ENCODE results near the gene RASGRP3. TPM values are rescaled to one million over a fixed set of nuclear protein-coding genes. Genes with fewer than 3 reads are reported as not detected.

RASGRP3 gene
- total RNA-seq, 1 donor from 2014 or later: 2.4 TPM

DNA sequence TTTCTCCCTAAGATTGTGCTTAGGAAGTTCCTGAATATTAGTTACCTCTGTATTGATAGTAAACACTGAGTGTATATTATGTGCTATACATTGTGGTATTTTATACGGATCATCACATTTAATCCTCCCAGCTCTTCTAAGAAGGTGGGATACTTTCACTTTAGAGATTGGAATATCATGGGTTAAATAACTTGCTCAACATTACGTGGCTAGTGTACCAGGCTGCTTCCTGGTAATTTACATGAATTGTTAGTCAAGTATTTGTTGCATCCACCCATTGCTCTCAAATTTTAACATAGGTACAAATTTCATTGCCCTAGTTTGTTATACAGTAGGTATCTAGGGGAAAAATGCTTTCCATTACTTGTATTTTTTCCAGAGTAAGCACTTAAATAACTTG lies 101.2 kb downstream of the RASGRP3 start:
- peak; percentile 18 for DNase-seq (ENCODE audit: low read depth)

DNA sequence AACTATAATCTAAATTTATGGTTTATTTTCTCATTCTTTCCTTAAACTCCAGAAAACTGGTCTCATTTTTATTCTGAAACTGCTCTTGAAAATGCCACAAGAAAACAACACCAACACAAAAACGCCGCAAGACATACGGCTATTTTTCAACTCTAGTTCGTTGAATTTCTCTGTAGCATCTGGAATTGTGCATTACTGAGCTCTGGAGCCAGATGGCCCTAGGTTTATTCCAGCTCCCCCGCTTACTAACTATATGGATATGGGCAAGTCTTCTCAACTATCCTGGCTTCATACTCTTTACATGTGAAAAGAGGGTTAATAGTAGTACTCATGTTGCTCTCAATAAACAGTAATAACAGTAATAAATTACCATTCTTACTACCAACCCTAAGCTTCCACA lies 102.8 kb downstream of the RASGRP3 start:
- DNase-seq (ENCODE audit: low read depth): no peak

DNA sequence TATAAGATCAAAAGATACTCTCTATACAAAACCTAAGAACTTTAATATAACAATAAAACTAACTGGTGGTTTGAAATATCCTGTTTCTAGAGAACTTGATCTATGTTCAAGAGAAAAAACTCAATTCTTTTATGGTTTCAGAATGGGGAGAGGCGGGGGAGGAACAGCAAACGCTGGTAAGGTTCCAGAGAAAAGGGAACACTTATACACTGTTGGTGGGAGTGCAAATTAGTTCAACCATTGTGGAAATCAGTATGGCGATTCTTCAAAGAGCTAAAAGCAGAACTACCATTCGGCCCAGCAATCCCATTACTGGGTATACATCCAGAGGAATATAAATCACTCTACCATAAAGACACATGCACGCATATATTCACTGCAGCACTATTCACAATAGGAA lies 105.4 kb downstream of the RASGRP3 start:
- no peak for DNase-seq (ENCODE audit: low read depth)

DNA sequence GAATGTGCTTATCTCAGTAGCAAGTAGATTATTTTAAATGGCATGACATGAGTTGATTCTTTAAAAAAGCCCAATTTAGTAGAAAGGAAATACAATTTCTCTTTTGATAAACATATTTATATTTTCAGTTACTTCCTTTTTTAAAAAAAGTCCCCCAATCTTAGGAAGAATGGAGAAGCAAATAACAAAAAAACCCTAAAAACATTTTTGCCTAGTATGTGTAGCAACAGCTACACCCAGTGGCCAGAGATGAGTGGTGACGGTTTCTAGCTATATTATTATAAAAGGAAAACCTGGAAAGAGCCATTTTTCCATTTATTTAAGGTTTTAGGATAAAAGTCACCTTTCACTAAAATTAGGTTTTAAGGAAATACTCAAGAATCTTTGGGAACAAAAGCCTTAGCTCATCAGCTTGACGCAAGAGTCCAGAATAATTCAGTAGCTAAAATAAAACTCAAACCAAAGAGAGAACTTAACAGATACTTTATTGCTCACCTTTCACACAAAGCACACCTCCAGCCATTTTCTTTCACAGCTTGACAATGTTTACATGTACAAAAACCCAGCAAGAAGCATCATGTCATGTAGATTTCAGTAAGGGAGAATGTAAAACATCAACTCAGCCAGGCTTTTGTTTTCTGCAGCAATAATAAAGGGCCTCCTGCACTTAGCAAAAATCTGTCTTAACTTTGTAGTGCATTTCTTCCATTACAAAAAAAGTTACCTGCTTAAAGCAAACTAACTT lies 106.9 kb downstream of the RASGRP3 start:
- peak; percentile 19 for DNase-seq (ENCODE audit: low read depth)

DNA sequence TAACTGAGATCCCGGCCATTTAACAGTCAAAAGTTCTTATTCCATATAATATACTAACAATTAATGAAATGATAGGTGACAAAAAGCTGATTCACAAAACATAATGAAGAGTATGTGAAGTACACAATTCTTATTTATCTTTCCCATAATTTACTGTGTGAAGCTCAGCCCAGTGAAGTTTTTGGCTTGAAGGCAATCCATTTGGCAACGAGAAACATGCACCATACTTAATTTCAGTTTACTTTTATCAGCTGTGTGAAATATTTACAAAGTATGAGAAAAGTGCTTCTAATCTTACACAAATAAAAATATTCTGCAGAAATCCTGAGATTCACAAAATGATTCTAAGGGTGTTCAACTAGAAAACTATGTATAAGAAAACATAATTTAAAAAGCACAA lies 110.3 kb downstream of the RASGRP3 start:
- DNase-seq (ENCODE audit: low read depth): no peak

DNA sequence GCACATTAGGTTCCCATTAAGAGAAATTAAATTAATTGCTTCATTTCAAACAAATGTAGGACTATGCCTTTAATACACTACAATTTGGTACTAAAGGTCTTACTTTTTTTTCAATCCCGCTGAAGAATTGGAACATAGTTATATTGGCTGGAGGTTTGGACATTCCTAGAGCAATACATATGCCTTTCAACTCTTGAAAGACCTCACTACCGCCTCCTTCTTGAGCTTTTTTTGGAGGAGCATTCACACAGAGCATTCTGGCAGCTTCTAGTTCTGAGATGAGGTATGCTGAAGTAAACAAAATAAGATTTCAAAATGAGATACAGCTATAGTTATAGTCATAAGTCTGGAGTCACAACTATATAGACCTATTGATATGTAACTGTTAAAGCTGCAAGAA lies 111.8 kb downstream of the RASGRP3 start:
- DNase-seq (ENCODE audit: low read depth): no peak

DNA sequence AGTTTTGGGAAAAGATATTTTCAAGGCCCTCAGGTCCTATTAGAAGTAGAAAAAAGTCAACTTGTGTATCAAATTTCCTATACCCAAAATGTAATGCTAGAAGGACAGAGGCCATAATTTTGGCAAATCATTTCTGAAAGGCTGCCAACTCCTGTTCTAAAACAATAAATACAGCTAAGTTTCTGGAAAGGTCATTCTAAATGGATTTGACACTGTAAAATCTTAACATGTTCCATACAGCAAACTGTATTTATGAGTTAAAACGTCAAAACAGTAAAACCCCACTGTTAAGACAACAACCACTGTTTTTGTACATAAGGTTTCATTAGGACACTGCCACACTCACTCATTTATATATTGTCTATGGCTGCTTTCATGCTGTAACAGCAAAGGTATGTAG lies 113.0 kb downstream of the RASGRP3 start:
- no peak for DNase-seq (ENCODE audit: low read depth)

DNA sequence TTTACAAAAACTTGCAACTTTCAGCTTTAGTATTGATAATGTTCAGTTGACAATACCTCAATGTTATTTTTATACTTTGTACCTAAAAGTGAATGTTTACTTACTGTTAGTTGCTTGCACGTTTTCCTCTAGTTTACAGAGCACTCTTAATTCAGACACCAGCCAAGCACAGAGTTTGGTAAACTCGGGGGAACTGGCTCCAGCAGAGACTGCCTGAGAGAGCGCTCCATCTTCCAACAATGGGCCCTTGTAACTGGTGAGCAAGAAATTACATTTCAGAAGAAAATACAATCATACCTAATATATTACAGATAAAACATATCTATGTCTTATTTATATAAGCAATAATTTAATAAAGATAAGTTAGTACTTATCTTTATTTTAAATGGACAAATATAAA lies 118.9 kb downstream of the RASGRP3 start:
- no peak for DNase-seq (ENCODE audit: low read depth)

DNA sequence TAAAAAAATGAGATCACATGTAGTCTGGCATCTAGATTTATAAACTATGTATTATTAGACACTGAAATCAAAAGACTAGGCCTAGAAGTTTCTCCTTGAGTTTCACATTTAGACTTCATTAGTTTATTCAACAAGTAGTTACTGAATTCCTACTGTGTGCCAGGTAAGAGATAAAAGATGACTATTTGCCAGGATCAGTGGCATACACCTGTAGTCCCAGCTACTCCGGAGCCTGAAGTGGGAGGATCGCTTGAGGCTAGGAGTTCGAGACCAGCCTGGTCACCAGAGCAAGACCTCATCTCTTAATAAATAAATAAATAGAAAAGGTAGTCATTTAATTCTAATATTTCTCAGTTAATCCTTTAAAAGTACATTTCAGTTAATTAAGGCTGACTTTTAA lies 120.6 kb downstream of the RASGRP3 start:
- no peak for DNase-seq (ENCODE audit: low read depth)

DNA sequence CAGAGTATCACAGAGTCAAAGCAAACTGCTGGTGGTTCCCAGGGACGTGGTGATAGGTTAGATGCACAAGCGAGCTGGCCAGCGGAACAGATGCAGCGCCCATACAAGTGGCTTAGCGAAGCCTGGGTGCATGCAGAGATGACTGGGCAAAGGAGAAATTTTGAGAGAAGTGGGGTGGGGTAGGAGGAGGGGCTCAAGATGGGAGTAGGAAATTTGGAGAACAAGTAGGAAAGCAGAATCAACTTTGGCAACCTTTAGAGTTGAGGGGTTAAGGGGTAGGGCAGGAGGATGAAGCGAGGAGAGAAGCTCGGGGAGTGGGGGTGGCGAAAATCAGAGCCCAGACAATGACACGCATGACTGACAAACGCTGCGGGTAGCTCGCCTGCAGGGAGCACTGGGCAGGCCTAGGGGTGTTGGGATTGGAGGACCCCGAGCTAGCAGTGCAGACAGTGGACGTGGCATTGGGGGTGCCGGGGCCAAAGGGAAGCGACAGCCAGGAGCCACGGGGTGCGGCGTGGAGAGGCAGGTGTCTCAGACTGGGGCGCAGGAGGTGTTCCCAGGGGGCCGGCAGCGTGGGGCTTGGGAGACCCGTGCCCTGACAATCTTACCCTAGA lies 122.2 kb downstream of the RASGRP3 start:
- peak; percentile 38 for DNase-seq (ENCODE audit: low read depth)

DNA sequence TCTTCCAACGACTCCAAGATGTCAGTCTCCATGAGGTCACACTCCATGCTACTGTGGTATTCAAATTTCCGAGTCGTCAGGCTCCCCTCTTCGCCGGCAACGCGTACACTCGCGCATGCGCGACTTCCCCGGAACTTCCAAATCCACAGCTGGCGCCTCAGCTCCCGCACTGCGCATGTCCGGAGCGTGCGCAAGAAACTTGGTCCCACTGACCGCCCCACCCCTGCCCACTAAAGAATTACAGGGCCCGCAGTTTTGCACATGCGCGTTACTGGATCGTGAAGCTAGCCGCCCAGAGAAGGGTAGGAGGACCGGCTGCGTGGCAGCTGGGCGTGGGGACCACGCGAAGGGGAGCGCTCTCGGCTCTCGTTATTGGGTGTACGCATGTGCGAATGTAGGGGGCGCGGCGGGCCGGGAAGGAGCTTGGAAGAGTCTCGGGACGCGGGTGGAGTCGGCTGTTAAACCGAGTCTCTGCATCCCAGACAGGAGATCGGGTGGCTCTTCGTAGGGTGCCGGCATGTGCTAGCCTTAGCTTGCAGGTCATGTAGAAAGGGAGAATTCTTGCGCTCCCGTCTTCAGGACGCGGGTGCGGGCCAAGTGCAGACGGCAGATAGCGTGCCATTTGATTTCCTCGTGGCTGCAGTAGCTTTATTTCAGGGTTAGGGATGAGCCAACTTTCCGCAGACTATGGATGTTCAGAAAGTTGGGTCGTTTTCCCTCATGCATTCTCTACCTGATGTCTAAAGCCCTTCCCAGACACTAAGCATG lies 122.9 kb downstream of the RASGRP3 start, which contains the start of gene FAM98A:
Gene FAM98A (minus strand): TSS at position 125 of the 768 bp plus-strand sequence. CDS start 78 bp downstream, at position 47.
- peak; percentile 96 for DNase-seq (ENCODE audit: low read depth)

DNA sequence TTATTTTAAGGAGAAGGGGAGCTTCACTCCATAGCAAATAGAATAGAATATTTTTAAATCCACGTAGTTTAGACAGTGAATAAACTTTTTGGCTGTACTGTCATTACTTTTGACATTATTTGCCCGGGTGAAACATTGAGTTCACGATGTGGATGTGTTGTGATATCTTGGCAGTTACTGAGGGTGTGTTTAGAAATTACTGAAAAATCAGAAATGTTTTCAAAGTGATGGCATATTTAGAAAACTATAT lies 123.4 kb downstream of the RASGRP3 start:
- DNase-seq (ENCODE audit: low read depth): no peak

DNA sequence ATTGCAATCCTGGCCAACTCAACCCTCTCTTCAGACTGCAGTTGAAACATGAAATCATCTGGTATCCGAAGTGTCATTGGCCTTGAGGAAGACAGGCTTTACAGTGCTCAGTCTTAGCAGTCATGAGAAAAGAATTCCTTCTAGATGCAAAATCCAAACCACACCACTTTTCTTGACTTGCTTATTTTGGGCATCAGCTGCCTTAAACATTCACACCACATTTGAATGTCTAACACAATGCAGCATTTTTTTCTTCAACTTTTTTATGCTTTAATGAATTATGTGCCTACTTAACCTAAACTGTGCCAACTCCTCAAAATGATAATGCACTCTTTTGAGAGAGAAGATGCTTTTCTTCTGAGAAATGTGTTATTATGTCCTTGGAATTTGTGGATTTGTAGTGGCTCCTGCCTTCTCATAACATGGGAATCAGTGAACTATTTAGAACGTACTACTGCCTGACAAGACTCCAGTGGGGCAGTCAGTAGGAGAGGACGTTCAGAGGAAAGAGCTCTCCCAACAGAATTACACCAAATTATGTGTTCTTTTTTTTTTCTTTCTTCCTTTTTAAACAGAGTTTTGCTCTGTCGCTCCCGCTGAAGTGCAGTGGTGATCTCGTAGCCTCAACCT lies 125.9 kb downstream of the RASGRP3 start:
- no peak for DNase-seq (ENCODE audit: low read depth)

DNA sequence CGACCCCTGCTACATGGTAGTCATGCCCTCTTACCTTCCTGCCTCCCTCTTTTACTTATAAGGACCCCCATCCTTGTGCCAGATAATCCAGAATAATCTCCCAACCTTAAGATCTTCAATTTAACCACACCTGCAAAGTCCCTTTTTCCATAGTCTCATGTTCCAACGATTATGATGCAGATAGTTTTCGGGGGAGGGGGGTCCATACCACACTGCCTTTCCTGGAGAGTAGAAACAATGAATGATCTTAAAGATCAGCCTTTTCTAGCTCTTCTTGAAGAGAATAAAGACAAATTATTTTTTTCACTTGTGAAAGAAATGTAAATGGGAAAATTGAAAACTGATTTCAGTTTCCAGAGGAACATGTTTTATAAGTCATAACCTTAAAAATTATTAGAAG lies 127.0 kb downstream of the RASGRP3 start:
- no peak for DNase-seq (ENCODE audit: low read depth)

DNA sequence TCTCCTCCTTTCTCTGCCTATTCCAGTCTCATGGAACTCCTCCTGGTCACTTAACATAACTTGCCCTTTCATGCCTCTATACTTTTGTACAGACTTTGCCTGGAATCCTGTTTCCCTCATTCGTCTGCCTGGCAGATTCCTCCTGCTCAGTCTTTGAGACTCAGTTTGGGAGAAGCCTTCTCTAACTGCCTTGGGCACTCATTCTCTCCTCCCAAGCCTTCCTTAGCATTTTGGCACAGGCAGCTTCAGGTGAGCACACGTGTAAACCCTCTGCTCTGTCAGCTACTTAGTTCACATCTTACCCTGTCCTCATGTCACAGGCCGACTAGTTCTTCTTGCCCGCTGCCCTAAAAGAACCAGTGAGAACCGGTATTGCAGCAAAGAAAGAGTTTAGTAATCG lies 128.6 kb downstream of the RASGRP3 start:
- DNase-seq (ENCODE audit: low read depth): peak; percentile 55

DNA sequence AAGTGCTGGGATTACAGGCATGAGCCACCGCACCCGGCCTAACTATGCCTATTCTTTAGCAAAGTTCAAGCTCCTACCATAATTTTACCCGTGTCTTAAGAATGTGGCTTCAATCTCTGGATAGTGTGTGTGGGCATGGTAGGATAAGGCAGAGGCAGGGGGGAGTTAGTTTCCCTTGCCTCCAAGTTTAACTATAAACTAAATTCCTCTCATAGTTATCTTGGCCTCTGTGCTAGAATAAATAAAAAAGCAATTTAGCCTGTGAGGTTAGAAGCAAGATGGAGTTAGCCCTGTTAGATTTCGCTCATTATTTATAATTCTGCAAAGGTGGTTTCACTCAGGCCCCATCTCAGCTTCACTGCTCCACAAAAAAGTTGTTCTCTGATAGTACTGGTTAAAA lies 129.7 kb downstream of the RASGRP3 start:
- DNase-seq (ENCODE audit: low read depth): no peak

DNA sequence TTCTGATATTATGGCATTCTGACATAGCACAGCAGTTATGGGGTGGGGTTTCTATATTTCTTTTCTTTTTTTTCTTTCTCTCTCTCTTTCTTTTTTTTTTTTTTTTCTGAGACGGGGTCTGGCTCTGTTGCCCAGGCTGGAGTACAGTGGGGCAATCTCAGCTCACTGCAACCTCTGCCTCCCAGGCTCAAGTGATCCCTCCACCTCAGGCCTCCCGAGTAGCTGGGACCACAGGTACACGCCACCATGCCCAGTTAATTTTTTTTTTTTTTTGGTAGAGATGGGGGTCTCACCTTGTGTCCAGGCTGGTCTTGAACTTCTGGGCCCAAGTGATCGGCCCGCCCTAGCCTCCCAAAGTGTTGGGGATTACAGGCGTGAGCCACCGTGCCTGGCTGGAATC lies 130.2 kb downstream of the RASGRP3 start:
- no peak for DNase-seq (ENCODE audit: low read depth)

DNA sequence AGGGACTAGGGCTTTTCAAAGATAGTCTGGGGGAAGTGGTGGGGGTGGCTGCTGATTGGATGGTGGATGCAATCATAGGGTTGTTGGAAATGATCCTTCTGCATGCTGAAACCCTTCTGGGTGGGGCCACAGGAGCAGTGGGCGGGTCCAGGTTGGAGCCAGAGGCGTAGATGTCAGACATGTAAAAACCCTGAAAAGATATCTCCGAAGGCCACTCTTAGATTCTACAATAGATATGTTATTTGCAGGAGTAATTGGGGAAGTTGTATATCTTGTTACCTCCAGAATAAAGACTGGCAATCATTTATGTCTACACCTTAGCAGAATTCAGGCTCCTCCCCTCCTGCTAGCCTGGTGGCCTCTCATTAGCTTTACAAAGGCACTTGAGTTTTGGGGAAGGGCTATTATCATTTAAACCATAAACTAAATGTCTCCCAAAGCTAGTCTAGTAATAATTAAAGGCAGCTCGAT lies 130.8 kb downstream of the RASGRP3 start:
- DNase-seq (ENCODE audit: low read depth): no peak

DNA sequence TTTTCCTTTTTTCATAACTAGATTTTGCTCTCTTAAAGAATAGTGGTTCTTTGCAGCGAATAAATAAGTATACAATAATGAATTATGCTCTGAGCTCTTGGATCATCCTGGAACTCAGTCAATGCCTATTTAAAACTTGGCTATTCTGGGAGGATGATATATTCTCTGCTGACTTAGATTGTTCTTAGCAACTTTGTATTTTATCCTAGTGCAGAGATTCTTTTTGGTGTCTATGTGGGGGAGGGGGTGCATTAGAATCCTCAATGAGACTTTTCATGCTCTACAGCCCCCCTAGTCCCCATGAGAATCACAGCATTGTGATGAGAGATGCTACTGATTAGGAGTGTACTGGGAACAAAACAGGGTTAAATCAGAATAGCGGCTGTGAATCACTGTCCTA lies 131.5 kb downstream of the RASGRP3 start:
- no peak for DNase-seq (ENCODE audit: low read depth)

DNA sequence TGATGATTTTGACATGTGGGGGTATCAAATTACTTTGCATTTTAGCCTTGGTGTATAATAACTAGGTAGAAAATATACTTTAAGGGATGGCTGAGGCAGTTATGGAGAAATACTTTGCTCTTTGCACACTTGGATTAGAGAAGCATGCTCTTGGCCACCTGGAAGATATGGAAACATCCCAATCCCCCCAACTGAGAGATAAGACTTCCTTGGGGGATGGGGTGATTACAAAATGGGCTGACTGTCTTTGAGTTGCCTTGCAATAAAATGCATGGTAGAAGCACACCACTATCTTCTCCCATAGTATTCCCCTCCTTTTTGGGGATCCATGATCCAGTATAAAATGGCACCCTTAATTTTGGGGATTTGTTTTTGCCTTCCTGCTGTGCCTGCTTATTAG lies 137.7 kb downstream of the RASGRP3 start:
- DNase-seq (ENCODE audit: low read depth): no peak
